ENCODE results near the gene RAD54L.
A peak's percentile ranks its signal among the peaks of the same experiment; 100 is the strongest.
"Not testable (repeated sequence)": the region's sequence is repeated elsewhere in the genome, so short reads cannot be mapped to it uniquely, and the experiment has no call there.

RAD54L gene

GRCh38 chr1:46310321-46310720, 62.8 kb downstream of the RAD54L start:
- Histone ChIP-seq H3K4me1 (ENCODE audit: insufficient read depth, low read length) (peaks cover 20% of the 10 kb centered on the region), H3K9ac (ENCODE audit: low read depth, low read length) (no peak overlapping the region), H3K27ac (ENCODE audit: low read length) (no peak overlapping the region), H3K4me3 (ENCODE audit: low read length) (no peak overlapping the region), H3K9me3 (ENCODE audit: insufficient read depth, low read depth, low read length) (no peaks in the 10 kb centered on the region), H3K27me3 (ENCODE audit: insufficient read depth, low read length) (no peaks in the 10 kb centered on the region), H3K36me3 (ENCODE audit: insufficient read depth, low read depth, low read length) (peaks cover 80% of the 10 kb centered on the region)

- no peaks in the 10 kb centered on the region for H3K9me3 ChIP-seq (ENCODE audit: insufficient read depth, low read depth, low read length)
- no peak overlapping the region for H3K27ac ChIP-seq (ENCODE audit: low read length)
- H3K4me3 ChIP-seq (ENCODE audit: low read length): no peak overlapping the region
- no peaks in the 10 kb centered on the region for H3K27me3 ChIP-seq (ENCODE audit: insufficient read depth, low read length)
- no peak overlapping the region for H3K9ac ChIP-seq (ENCODE audit: low read depth, low read length)
- peaks cover 61% of the 10 kb centered on the region for H3K36me3 ChIP-seq (ENCODE audit: insufficient read depth, low read depth, low read length)
- H3K4me1 ChIP-seq (ENCODE audit: insufficient read depth, low read length): no peaks in the 10 kb centered on the region; the same call in 1 of the 2 replicates
Measured at GRCh38 chr1:46315669-46316403, 68.3 kb downstream of the RAD54L start.

- peaks cover 47% of the 10 kb centered on the region for H3K36me3 ChIP-seq (ENCODE audit: insufficient read depth, low read depth, low read length)
- no peaks in the 10 kb centered on the region for H3K9me3 ChIP-seq (ENCODE audit: insufficient read depth, low read depth, low read length)
- no peaks in the 10 kb centered on the region for H3K27me3 ChIP-seq (ENCODE audit: insufficient read depth, low read length)
- H3K4me1 ChIP-seq (ENCODE audit: insufficient read depth, low read length): no peaks in the 10 kb centered on the region; the same call in 1 of the 2 replicates
- H3K4me3 ChIP-seq (ENCODE audit: low read length): no peak overlapping the region
- H3K9ac ChIP-seq (ENCODE audit: low read depth, low read length): no peak overlapping the region
- no peak overlapping the region for H3K27ac ChIP-seq (ENCODE audit: low read length)
Measured at GRCh38 chr1:46317323-46317722, 69.8 kb downstream of the RAD54L start.

GRCh38 chr1:46319301-46319700, 71.7 kb downstream of the RAD54L start:
- H3K36me3 ChIP-seq (ENCODE audit: insufficient read depth, low read depth, low read length): peaks cover 29% of the 10 kb centered on the region
- not testable (repeated sequence) for H3K9me3 ChIP-seq (ENCODE audit: insufficient read depth, low read depth, low read length); H3K27ac ChIP-seq (ENCODE audit: low read length); H3K27me3 ChIP-seq (ENCODE audit: insufficient read depth, low read length); H3K4me1 ChIP-seq (ENCODE audit: insufficient read depth, low read length); H3K9ac ChIP-seq (ENCODE audit: low read depth, low read length); H3K4me3 ChIP-seq (ENCODE audit: low read length)

- not testable (repeated sequence) for H3K27me3 ChIP-seq (ENCODE audit: insufficient read depth, low read length); H3K27ac ChIP-seq (ENCODE audit: low read length); H3K9me3 ChIP-seq (ENCODE audit: insufficient read depth, low read depth, low read length); H3K4me1 ChIP-seq (ENCODE audit: insufficient read depth, low read length); H3K4me3 ChIP-seq (ENCODE audit: low read length)
- peak overlapping the region; percentile 45; the same call in 1 of the 2 replicates for H3K9ac ChIP-seq (ENCODE audit: low read depth, low read length)
- peaks cover 22% of the 10 kb centered on the region for H3K36me3 ChIP-seq (ENCODE audit: insufficient read depth, low read depth, low read length)
Measured at GRCh38 chr1:46319960-46320914, 72.7 kb downstream of the RAD54L start.

GRCh38 chr1:46322191-46322590, 74.6 kb downstream of the RAD54L start:
- H3K4me3 ChIP-seq (ENCODE audit: low read length); H3K4me1 ChIP-seq (ENCODE audit: insufficient read depth, low read length); H3K27me3 ChIP-seq (ENCODE audit: insufficient read depth, low read length); H3K9ac ChIP-seq (ENCODE audit: low read depth, low read length); H3K9me3 ChIP-seq (ENCODE audit: insufficient read depth, low read depth, low read length); H3K36me3 ChIP-seq (ENCODE audit: insufficient read depth, low read depth, low read length); H3K27ac ChIP-seq (ENCODE audit: low read length): not testable (repeated sequence)

- not testable (repeated sequence) for H3K36me3 ChIP-seq (ENCODE audit: insufficient read depth, low read depth, low read length); H3K9me3 ChIP-seq (ENCODE audit: insufficient read depth, low read depth, low read length); H3K4me1 ChIP-seq (ENCODE audit: insufficient read depth, low read length); H3K9ac ChIP-seq (ENCODE audit: low read depth, low read length); H3K4me3 ChIP-seq (ENCODE audit: low read length); H3K27me3 ChIP-seq (ENCODE audit: insufficient read depth, low read length); H3K27ac ChIP-seq (ENCODE audit: low read length)
Measured at GRCh38 chr1:46325285-46326076, 77.9 kb downstream of the RAD54L start.
